ENCODE data around the gene XCR1. TPM values are rescaled to one million over a fixed set of nuclear protein-coding genes. Genes with fewer than 3 reads are reported as not detected.

XCR1 gene
- total RNA-seq, 2 experiments from 2014 or later, result not detected

GRCh38 chr3:45985532-45986302 is 41.6 kb downstream of the XCR1 start:
- no peak for DNase-seq
- H3K4me3 Mint-ChIP-seq, result no peak overlapping the region
- no peak overlapping the region for H3K27ac Mint-ChIP-seq
- peaks cover 57% of the 10 kb centered on the region for H3K4me1 Mint-ChIP-seq
- H3K27me3 Mint-ChIP-seq, result no peaks in the 10 kb centered on the region
- no peaks in the 10 kb centered on the region for H3K9me3 Mint-ChIP-seq
- H3K36me3 Mint-ChIP-seq, result peaks cover 45% of the 10 kb centered on the region

- H3K9me3 Mint-ChIP-seq, result no peaks in the 10 kb centered on the region
- H3K4me3 Mint-ChIP-seq, result no peak overlapping the region
- H3K27me3 Mint-ChIP-seq, result no peaks in the 10 kb centered on the region
- no peak for DNase-seq
- H3K36me3 Mint-ChIP-seq, result peaks cover 41% of the 10 kb centered on the region
- H3K27ac Mint-ChIP-seq, result no peak overlapping the region
- peaks cover 56% of the 10 kb centered on the region for H3K4me1 Mint-ChIP-seq
Measured at GRCh38 chr3:45984331-45985312, 42.7 kb downstream of the XCR1 start.

GRCh38 chr3:45983770-45984169 is 43.5 kb downstream of the XCR1 start:
- Mint-ChIP-seq H3K4me3 (no peak overlapping the region), H3K27ac (no peak overlapping the region), H3K27me3 (no peaks in the 10 kb centered on the region), H3K36me3 (peaks cover 48% of the 10 kb centered on the region), H3K4me1 (peaks cover 57% of the 10 kb centered on the region), H3K9me3 (no peaks in the 10 kb centered on the region)
- no peak for DNase-seq

GRCh38 chr3:45981346-45982074 is 45.8 kb downstream of the XCR1 start:
- no peak for DNase-seq
- Mint-ChIP-seq H3K4me3 (peak overlapping the region; percentile 29), H3K9me3 (peaks cover 3% of the 10 kb centered on the region), H3K36me3 (peaks cover 56% of the 10 kb centered on the region), H3K27me3 (no peaks in the 10 kb centered on the region), H3K27ac (peak overlapping the region; percentile 69), H3K4me1 (peaks cover 64% of the 10 kb centered on the region)

- peaks cover 68% of the 10 kb centered on the region for H3K4me1 Mint-ChIP-seq
- H3K27me3 Mint-ChIP-seq, result no peaks in the 10 kb centered on the region
- peaks cover 3% of the 10 kb centered on the region for H3K9me3 Mint-ChIP-seq
- H3K36me3 Mint-ChIP-seq, result peaks cover 60% of the 10 kb centered on the region
- H3K27ac Mint-ChIP-seq, result peak overlapping the region; percentile 69
- DNase-seq, result no peak
- H3K4me3 Mint-ChIP-seq, result peak overlapping the region; percentile 29
Measured at GRCh38 chr3:45980819-45981218, 46.5 kb downstream of the XCR1 start.

- no peak for DNase-seq
Measured at GRCh38 chr3:45980229-45980813, 47.0 kb downstream of the XCR1 start.

GRCh38 chr3:45979378-45979777 is 47.9 kb downstream of the XCR1 start:
- Mint-ChIP-seq H3K4me3 (peak overlapping the region; percentile 40), H3K9me3 (peaks cover 3% of the 10 kb centered on the region), H3K36me3 (peaks cover 74% of the 10 kb centered on the region), H3K4me1 (peaks cover 72% of the 10 kb centered on the region), H3K27me3 (no peaks in the 10 kb centered on the region), H3K27ac (peak overlapping the region; percentile 87)
- DNase-seq, result no peak

More at GRCh38 chr3:45980229-45980813, 47.0 kb downstream of the XCR1 start:
- Mint-ChIP-seq H3K4me3 (peak overlapping the region; percentile 40), H3K36me3 (peaks cover 65% of the 10 kb centered on the region), H3K27me3 (no peaks in the 10 kb centered on the region), H3K27ac (peak overlapping the region; percentile 83), H3K9me3 (peaks cover 3% of the 10 kb centered on the region), H3K4me1 (peaks cover 72% of the 10 kb centered on the region)

GRCh38 chr3:45978006-45978761 is 49.1 kb downstream of the XCR1 start:
- peak; percentile 71 for DNase-seq
- peaks cover 72% of the 10 kb centered on the region for H3K4me1 Mint-ChIP-seq
- H3K27ac Mint-ChIP-seq, result peak overlapping the region; percentile 87
- H3K36me3 Mint-ChIP-seq, result peaks cover 71% of the 10 kb centered on the region
- peak overlapping the region; percentile 70 for H3K4me3 Mint-ChIP-seq
- peaks cover 3% of the 10 kb centered on the region for H3K9me3 Mint-ChIP-seq
- H3K27me3 Mint-ChIP-seq, result no peaks in the 10 kb centered on the region

- no peak for DNase-seq
- peaks cover 3% of the 10 kb centered on the region for H3K9me3 Mint-ChIP-seq
Measured at GRCh38 chr3:45976191-45977091, 50.8 kb downstream of the XCR1 start.

GRCh38 chr3:45975686-45976085 is 51.6 kb downstream of the XCR1 start:
- no peak overlapping the region for H3K27ac Mint-ChIP-seq
- DNase-seq, result no peak
- H3K4me3 Mint-ChIP-seq, result no peak overlapping the region
- peaks cover 67% of the 10 kb centered on the region for H3K36me3 Mint-ChIP-seq
- peaks cover 70% of the 10 kb centered on the region for H3K4me1 Mint-ChIP-seq
- peaks cover 3% of the 10 kb centered on the region for H3K9me3 Mint-ChIP-seq
- H3K27me3 Mint-ChIP-seq, result no peaks in the 10 kb centered on the region

More at GRCh38 chr3:45976191-45977091, 50.8 kb downstream of the XCR1 start:
- Mint-ChIP-seq H3K4me1 (peaks cover 77% of the 10 kb centered on the region), H3K4me3 (peak overlapping the region; percentile 43), H3K27ac (peak overlapping the region; percentile 82), H3K27me3 (no peaks in the 10 kb centered on the region), H3K36me3 (peaks cover 67% of the 10 kb centered on the region)

- H3K4me3 Mint-ChIP-seq, result no peak overlapping the region
- peaks cover 61% of the 10 kb centered on the region for H3K4me1 Mint-ChIP-seq
- no peak overlapping the region for H3K27ac Mint-ChIP-seq
- peaks cover 72% of the 10 kb centered on the region for H3K36me3 Mint-ChIP-seq
- DNase-seq, result no peak
- no peaks in the 10 kb centered on the region for H3K27me3 Mint-ChIP-seq
- H3K9me3 Mint-ChIP-seq, result peaks cover 3% of the 10 kb centered on the region
Measured at GRCh38 chr3:45974686-45975085, 52.6 kb downstream of the XCR1 start.

- DNase-seq, result no peak
- H3K4me3 Mint-ChIP-seq, result no peak overlapping the region
- H3K4me1 Mint-ChIP-seq, result peaks cover 47% of the 10 kb centered on the region
- peaks cover 64% of the 10 kb centered on the region for H3K36me3 Mint-ChIP-seq
- peaks cover 1% of the 10 kb centered on the region for H3K27me3 Mint-ChIP-seq
- H3K9me3 Mint-ChIP-seq, result no peaks in the 10 kb centered on the region
- H3K27ac Mint-ChIP-seq, result no peak overlapping the region
Measured at GRCh38 chr3:45972534-45973402, 54.5 kb downstream of the XCR1 start.
